H1 (cell line): Measurements from ENCODE around the gene GALE.
"Not testable (repeated sequence)": the region's sequence is repeated elsewhere in the genome, so short reads cannot be mapped to it uniquely, and the experiment has no call there.

Experiments
- CEBPB ChIP-seq: IDR thresholded peaks from 2 replicates; pipeline ENCODE4 v1.6.1; 2012; ENCODE audit warnings: low read depth, low read length
- MAX ChIP-seq: IDR thresholded peaks from 2 replicates; pipeline ENCODE4 v1.6.1; 2012; ENCODE audit warnings: inconsistent platforms
- POLR2AphosphoS5 ChIP-seq: IDR thresholded peaks from 2 replicates; pipeline ENCODE4 v1.6.1; 2011; ENCODE audit warnings: low read depth, low read length
- RAD21 ChIP-seq, 2 experiments: IDR thresholded peaks in 1 of 2; conservative IDR thresholded peaks in 1 of 2; 2 replicates each; pipeline ENCODE4 v1.6.1; 2011; ENCODE audit warnings: low read depth in 2 of 2, low read length in 2 of 2, improper control_type of control experiment in 1 of 2, inconsistent platforms in 1 of 2, mild to moderate bottlenecking in 1 of 2, moderate library complexity in 1 of 2
- SIN3A ChIP-seq, 2 experiments: IDR thresholded peaks in 1 of 2; conservative IDR thresholded peaks in 1 of 2; 2 replicates each; pipeline ENCODE4 v1.6.1; 2011 to 2012; ENCODE audit warnings: low read length in 2 of 2, improper control_type of control experiment in 1 of 2, low read depth in 1 of 2, mild to moderate bottlenecking in 1 of 2
- SRF ChIP-seq: IDR thresholded peaks from 2 replicates; pipeline ENCODE4 v1.6.1; 2011; ENCODE audit warnings: mild to moderate bottlenecking, low read depth, low read length, moderate library complexity
- TAF1 ChIP-seq: IDR thresholded peaks from 2 replicates; pipeline ENCODE4 v1.6.1; 2011; ENCODE audit warnings: mild to moderate bottlenecking, low read depth, low read length
- TBP ChIP-seq: IDR thresholded peaks from 2 replicates; pipeline ENCODE4 v1.6.1; 2011; ENCODE audit warnings: low read depth, low read length, improper control_type of control experiment
- TEAD4 ChIP-seq: IDR thresholded peaks from 2 replicates; pipeline ENCODE4 v1.6.1; 2012; ENCODE audit warnings: low read depth, low read length, inconsistent platforms, mixed read lengths

- TF ChIP-seq POLR2AphosphoS5; TBP; SIN3A (conservative IDR thresholded peaks at IDR 0.05 in 1 of 2, IDR thresholded peaks at IDR 0.05 in 1 of 2; ENCODE audit: low read depth in 1 of 2, low read length in 2 of 2); SRF; CEBPB; TEAD4; RAD21 (IDR thresholded peaks at IDR 0.05 in 1 of 2, conservative IDR thresholded peaks at IDR 0.05 in 1 of 2; ENCODE audit: low read depth in 2 of 2, low read length in 2 of 2); MAX; TAF1: not testable (repeated sequence)
These were observed 47.0 kb upstream of the GALE start for GRCh38 chr1:23847482-23848095.
